DMS79 (cell line): ENCODE data around the gene CEP152.
"Not testable (repeated sequence)": the region's sequence is repeated elsewhere in the genome, so short reads cannot be mapped to it uniquely, and the experiment has no call there.

Experiments used
- DNase-seq: peaks from one replicate; lab custom pipeline; 2025; lab: John Stamatoyannopoulos, UW

The CEP152 gene

GRCh38 chr15:48811325-48811958 lies 573 bp upstream of the CEP152 start:
- no peak for DNase-seq

GRCh38 chr15:48806151-48806550 lies 4.7 kb downstream of the CEP152 start:
- no peak for DNase-seq

- no peak for DNase-seq
These were observed 5.3 kb downstream of the CEP152 start for GRCh38 chr15:48805591-48805990.

GRCh38 chr15:48803877-48804276 lies 7.0 kb downstream of the CEP152 start:
- peak; percentile 60 for DNase-seq

- no peak for DNase-seq
These were observed 8.0 kb downstream of the CEP152 start for GRCh38 chr15:48802867-48803266.

GRCh38 chr15:48802257-48802656 lies 8.6 kb downstream of the CEP152 start:
- no peak for DNase-seq

GRCh38 chr15:48800811-48801455 lies 9.9 kb downstream of the CEP152 start:
- peak; percentile 40 for DNase-seq

GRCh38 chr15:48800245-48800644 lies 10.6 kb downstream of the CEP152 start:
- no peak for DNase-seq

GRCh38 chr15:48798319-48798718 lies 12.6 kb downstream of the CEP152 start:
- peak; percentile 3 for DNase-seq

GRCh38 chr15:48796930-48797329 lies 13.9 kb downstream of the CEP152 start:
- peak; percentile 56 for DNase-seq

GRCh38 chr15:48796521-48796920 lies 14.3 kb downstream of the CEP152 start:
- no peak for DNase-seq

- no peak for DNase-seq
These were observed 15.0 kb downstream of the CEP152 start for GRCh38 chr15:48795901-48796300.

- no peak for DNase-seq
These were observed 16.2 kb downstream of the CEP152 start for GRCh38 chr15:48794697-48795134.

- DNase-seq, result no peak
These were observed 18.5 kb downstream of the CEP152 start for GRCh38 chr15:48792408-48792807.

GRCh38 chr15:48790466-48791115 lies 20.3 kb downstream of the CEP152 start:
- DNase-seq, result not testable (repeated sequence)

GRCh38 chr15:48785712-48786111 lies 25.2 kb downstream of the CEP152 start:
- DNase-seq, result no peak

- DNase-seq, result no peak
These were observed 25.7 kb downstream of the CEP152 start for GRCh38 chr15:48785195-48785594.

- DNase-seq, result no peak
These were observed 26.1 kb downstream of the CEP152 start for GRCh38 chr15:48784756-48785155.

GRCh38 chr15:48782911-48783310 lies 28.0 kb downstream of the CEP152 start:
- DNase-seq, result no peak

- no peak for DNase-seq
These were observed 29.3 kb downstream of the CEP152 start for GRCh38 chr15:48781481-48782081.

GRCh38 chr15:48781017-48781416 lies 29.9 kb downstream of the CEP152 start:
- DNase-seq, result no peak

- DNase-seq, result no peak
These were observed 32.5 kb downstream of the CEP152 start for GRCh38 chr15:48778331-48778730.
